GM12872 (cell line): ENCODE measurements around the gene FHIT.
A peak's percentile ranks its signal among the peaks of the same experiment; 100 is the strongest.

ENCODE experiments used
- CTCF ChIP-seq: IDR thresholded peaks from 3 replicates; pipeline ENCODE4 v1.5.1; 2011; ENCODE audit warnings: low read depth, mild to moderate bottlenecking, low read length, moderate library complexity; ENCODE audit not compliant: insufficient read depth

FHIT gene

DNA sequence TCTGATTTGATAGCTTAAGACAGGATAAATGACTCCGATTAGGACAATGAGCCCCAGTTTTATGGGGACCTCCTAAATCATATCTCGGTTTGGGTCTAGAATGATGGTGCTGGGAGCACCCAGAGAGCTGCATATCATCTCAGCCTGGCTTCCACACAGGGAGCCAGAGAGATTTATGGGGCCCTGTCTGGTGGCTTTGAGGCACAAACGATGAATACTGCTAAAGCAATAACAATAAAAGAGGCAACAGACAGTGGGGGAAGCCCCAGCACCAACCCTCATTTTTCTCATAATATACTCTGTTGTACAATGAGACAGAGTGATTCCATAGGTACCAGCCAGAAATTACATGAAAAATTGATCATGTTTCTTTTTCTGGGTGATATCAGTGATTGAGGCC, 1312.4 kb downstream of the FHIT start:
- no peak for TF ChIP-seq CTCF

DNA sequence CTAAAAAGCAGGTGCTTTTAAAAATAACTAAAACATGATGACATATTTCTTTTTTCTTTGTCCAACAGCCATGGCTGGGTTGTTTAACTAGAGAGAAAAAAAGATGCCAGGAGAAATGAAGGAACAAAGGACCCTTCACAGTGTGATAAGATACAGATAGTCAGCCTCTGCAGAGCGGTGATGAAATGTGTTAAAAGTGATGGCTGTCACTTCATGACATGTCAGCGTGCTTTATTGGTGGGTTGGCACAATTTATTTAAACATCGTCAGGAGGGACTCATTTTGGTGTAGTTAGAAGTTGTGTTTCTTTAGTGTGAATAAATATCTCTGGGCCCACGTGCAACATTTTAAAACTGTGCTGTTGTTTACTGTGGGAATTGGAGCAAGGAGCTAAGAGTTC, 1314.1 kb downstream of the FHIT start:
- no peak for TF ChIP-seq CTCF

DNA sequence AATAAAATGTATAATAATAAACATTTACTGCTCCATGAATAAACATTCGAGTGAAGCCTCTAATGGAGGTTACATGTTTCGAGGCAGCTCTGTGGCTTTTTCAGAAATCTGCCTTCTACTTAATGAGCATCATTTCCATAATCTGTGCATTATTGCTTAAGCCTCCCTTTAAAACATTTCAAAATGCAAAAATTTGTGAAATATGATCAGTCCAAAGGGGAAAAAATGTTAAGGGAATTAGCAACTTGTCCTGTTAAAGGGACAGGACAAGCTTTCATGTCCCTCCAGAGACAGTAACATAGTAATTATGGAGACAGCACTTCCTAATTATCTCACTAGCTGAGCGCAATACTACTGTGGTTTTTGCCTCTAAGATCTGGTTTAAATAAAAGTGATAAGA, 1314.8 kb downstream of the FHIT start:
- TF ChIP-seq CTCF, result no peak

DNA sequence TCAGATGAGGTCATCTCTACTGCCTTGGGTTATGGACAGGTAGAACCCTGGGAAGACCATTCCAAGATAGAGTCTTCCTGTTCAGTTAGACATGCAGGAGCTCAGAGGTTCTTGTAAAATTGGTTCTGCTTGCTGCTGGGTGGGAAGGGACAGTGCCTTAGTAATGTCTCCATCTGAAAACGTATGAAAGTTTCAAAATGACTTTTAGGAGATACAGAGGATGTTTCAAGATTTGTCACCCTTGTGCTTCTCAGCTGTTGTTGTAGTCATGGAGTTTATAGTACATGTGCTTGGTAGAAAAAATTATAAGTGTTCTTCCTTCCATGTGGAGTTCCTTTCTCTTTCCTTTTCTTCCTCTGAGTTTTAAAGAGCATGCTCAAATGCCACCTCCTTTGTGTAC, 1316.2 kb downstream of the FHIT start:
- TF ChIP-seq CTCF, result no peak

DNA sequence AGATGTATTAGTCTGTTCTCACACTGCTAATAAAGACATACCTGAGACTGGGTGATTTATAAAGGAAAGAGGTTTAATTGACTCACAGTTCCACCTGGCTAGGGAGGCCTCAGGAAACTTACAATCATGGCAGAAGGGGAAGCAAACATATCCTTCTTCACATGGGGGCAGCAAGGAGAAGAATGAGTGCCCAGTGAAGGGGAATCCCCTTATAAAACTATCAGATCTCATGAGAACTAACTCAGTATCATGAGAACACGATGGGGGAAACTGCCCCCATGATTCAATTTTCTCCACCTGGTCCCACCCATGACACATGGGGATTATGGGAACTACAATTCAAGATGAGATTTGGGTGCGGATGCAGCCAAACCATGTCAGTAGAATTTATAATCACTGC, 1316.7 kb downstream of the FHIT start:
- 0 out of 3 replicates have a peak, but pooled peaks have one; percentile 12 for TF ChIP-seq CTCF

GRCh38 chr3:59930170-59930569, 1321.1 kb downstream of the FHIT start:
- TF ChIP-seq CTCF, result no peak

DNA sequence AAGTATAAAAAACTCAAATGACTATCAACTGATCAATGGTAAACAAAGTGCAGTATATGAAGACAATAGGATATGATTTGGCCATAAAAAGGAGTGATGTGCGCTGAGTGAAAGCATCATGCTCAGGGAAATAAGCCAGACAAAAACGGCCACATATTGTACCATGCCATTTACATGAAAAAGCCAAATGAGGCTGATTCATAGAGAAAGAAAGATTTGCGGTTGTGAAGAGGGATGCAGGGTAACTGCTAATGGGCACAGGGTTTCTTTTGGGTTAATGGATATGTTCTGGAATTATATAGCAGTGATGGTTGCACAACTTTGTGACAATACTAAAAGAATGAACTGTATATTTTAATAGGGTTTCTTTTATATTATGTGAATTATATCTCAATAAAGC, 1324.2 kb downstream of the FHIT start:
- TF ChIP-seq CTCF, result no peak

DNA sequence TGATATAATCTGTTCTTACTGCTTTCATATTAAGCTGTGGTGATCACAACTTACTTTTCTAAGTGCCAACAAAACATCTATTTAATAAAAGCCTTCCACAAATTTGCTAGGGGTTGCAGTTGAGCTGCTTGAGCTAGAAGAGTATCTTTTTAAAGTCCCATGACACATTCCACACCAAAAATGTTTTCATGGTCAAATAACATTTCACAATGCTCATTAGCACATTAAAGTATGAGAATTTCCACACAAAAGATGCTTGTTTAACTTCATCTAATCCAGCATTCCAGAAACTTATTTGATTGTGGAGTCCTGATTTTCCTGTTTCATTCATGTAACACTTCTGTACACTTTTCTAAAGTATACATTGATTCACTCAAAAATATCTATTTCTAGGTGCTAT, 1325.3 kb downstream of the FHIT start:
- no peak for TF ChIP-seq CTCF
